ENCODE results near the gene COP1.
"Not testable (repeated sequence)": the region's sequence is repeated elsewhere in the genome, so short reads cannot be mapped to it uniquely, and the experiment has no call there.

COP1 gene

GRCh38 chr1:176032040-176032645 lies 174.9 kb downstream of the COP1 start:
- DNase-seq = no peak

- DNase-seq = no peak
These were observed 177.5 kb downstream of the COP1 start for GRCh38 chr1:176029609-176030008.

- DNase-seq = no peak
These were observed 177.9 kb downstream of the COP1 start for GRCh38 chr1:176029155-176029554.

GRCh38 chr1:176027934-176028333 lies 179.2 kb downstream of the COP1 start:
- DNase-seq = not testable (repeated sequence)

GRCh38 chr1:176022574-176022973 lies 184.5 kb downstream of the COP1 start:
- no peak for DNase-seq

- DNase-seq = peak in 2 of 4 experiments; percentile 13 to 34
These were observed 189.4 kb downstream of the COP1 start for GRCh38 chr1:176017722-176018121.

GRCh38 chr1:176009951-176010350 lies 197.1 kb downstream of the COP1 start:
- no peak for DNase-seq

- DNase-seq = not testable (repeated sequence)
These were observed 199.2 kb downstream of the COP1 start for GRCh38 chr1:176007756-176008389.

GRCh38 chr1:175994660-175995059 lies 212.4 kb downstream of the COP1 start:
- not testable (repeated sequence) for DNase-seq

GRCh38 chr1:175992825-175993224 lies 214.3 kb downstream of the COP1 start:
- not testable (repeated sequence) for DNase-seq

- DNase-seq = not testable (repeated sequence)
These were observed 214.9 kb downstream of the COP1 start for GRCh38 chr1:175992202-175992601.

- no peak for DNase-seq
These were observed 222.3 kb downstream of the COP1 start for GRCh38 chr1:175984813-175985212.

- no peak for DNase-seq
These were observed 222.9 kb downstream of the COP1 start for GRCh38 chr1:175984057-175984812.

- DNase-seq = not testable (repeated sequence)
These were observed 223.7 kb downstream of the COP1 start for GRCh38 chr1:175983363-175983762.

GRCh38 chr1:175981128-175981527 lies 226.0 kb downstream of the COP1 start:
- DNase-seq = no peak

GRCh38 chr1:175978926-175979325 lies 228.2 kb downstream of the COP1 start:
- DNase-seq = no peak

GRCh38 chr1:175978476-175978875 lies 228.6 kb downstream of the COP1 start:
- DNase-seq = no peak

- no peak for DNase-seq
These were observed 230.0 kb downstream of the COP1 start for GRCh38 chr1:175976865-175977642.

- no peak for DNase-seq
These were observed 237.9 kb downstream of the COP1 start for GRCh38 chr1:175969231-175969630.

- DNase-seq = no peak
These were observed 238.5 kb downstream of the COP1 start for GRCh38 chr1:175968486-175969172.

GRCh38 chr1:175963740-175964139 lies 243.3 kb downstream of the COP1 start:
- no peak for DNase-seq

GRCh38 chr1:175960169-175960568 lies 246.9 kb downstream of the COP1 start:
- no peak for DNase-seq

Measured in suppressor macrophage (primary cell).